Breast epithelium (tissue), 3 donors: ENCODE measurements around the gene GOLGA8M.
"Not testable (repeated sequence)": the region's sequence is repeated elsewhere in the genome, so short reads cannot be mapped to it uniquely, and the experiment has no call there.

Experiments used
- POLR2AphosphoS5 ChIP-seq, 3 donors: sonication (generic); formaldehyde crosslinking; IDR thresholded peaks; one replicate each; pipeline ENCODE4 v1.6.1; 2017; ENCODE audit warnings: antibody characterized with exemption in 3 of 3
- TF ChIP-seq, protein P1 (sequence below), 3 donors: fragments of 450-650 bp; IDR thresholded peaks; one replicate each; pipeline ENCODE4 v1.5.1; 2016 to 2017; ENCODE audit warnings: antibody characterized with exemption in 3 of 3, mild to moderate bottlenecking in 3 of 3, moderate library complexity in 3 of 3

DNA sequence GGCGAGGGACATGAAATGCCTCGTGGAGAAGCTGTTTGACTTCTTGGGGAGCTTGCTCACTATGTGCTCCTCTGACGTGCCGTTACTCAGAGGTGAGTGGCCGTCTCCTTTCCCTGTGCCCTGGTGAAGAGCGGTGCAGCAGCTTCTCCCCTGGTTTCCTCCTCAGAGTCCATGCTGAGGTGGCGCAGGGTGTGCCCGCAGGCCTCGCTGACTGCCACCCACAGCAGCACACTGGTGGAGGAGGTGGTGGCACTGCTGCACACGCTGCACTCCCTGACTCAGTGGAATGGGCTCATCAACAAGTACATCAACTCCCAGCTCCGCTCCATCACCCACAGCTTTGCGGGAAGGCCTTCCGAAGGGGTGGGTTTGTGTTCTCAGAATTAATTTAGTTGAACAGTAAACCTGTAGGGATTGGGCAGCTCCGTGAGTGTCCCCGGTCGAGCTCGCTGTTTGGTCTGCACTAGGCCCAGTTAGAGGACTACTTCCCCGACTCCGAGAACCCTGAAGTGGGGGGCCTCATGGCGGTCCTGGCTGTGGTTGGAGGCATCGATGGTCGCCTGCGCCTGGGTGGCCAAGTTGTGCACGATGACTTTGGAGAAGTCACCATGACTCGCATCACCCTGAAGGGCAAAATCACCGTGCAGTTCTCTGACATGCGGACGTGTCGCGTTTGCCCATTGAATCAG lies 56.7 kb downstream of the GOLGA8M start:
- TF ChIP-seq, protein P1, sequence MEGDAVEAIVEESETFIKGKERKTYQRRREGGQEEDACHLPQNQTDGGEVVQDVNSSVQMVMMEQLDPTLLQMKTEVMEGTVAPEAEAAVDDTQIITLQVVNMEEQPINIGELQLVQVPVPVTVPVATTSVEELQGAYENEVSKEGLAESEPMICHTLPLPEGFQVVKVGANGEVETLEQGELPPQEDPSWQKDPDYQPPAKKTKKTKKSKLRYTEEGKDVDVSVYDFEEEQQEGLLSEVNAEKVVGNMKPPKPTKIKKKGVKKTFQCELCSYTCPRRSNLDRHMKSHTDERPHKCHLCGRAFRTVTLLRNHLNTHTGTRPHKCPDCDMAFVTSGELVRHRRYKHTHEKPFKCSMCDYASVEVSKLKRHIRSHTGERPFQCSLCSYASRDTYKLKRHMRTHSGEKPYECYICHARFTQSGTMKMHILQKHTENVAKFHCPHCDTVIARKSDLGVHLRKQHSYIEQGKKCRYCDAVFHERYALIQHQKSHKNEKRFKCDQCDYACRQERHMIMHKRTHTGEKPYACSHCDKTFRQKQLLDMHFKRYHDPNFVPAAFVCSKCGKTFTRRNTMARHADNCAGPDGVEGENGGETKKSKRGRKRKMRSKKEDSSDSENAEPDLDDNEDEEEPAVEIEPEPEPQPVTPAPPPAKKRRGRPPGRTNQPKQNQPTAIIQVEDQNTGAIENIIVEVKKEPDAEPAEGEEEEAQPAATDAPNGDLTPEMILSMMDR (IDR thresholded peaks at IDR 0.05), result not testable (repeated sequence)
- not testable (repeated sequence) for TF ChIP-seq POLR2AphosphoS5 (IDR thresholded peaks at IDR 0.05)
